ENCODE results near the gene TMEM60. TPM values are rescaled to one million over a fixed set of nuclear protein-coding genes. Genes with fewer than 3 reads are reported as not detected.
"Not testable (repeated sequence)": the region's sequence is repeated elsewhere in the genome, so short reads cannot be mapped to it uniquely, and the experiment has no call there.

TMEM60 gene
- total and polyA plus RNA-seq, 4 donors = 4.9 to 16.7 (median 9.8) TPM

DNA sequence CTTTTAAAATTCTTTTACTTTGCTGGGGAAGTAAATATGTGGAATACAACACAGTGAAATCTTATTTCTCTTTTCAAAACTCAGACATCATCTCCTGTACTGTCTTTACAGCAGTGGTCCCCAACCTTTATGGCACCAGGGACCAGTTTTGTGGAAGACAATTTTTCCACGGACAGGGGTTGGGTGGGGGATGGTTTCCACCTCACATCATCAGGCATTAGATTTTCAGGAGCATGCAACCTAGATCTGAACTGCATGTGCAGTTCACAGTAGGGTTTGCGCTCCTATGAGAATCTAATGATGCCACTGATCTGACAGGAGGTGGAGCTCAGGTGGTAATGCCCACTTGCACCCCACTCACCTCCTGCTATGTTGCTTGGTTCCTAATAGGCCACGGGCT is 12.2 kb downstream of the TMEM60 start:
- no peak for DNase-seq (ENCODE audit: low spot score)
- 95% methylated on average over 3 of the region's 3 CpGs for WGBS

DNA sequence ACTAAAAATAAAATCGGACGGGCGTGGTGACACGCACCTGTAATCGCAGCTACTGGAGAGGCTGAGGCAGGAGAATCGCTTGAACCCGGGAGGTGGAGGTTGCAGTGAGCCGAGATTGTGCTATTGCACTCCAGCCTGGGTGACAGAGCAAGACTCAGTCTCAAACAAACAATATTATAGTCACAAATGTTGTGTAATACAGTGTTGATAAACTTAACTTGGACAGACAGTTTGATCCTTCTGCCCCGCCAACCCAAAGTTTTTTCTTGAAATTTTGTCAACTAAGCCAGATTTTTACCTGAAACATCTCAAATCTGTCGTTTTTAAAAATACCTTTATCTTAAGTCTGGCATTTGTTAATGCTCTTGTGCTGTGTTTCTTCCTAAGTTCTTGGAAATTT is 13.8 kb downstream of the TMEM60 start:
- TF ChIP-seq RXRA (IDR thresholded peaks at IDR 0.05) = peak in 1 of 2 donors; percentile 9
- peak; percentile 36 to 66 for TF ChIP-seq HNF4A (conservative IDR thresholded peaks at IDR 0.05)

More for the DNA sequence above, 12.2 kb downstream of the TMEM60 start:
- Histone ChIP-seq H3K9ac (ENCODE audit: low read depth in 1 of 2, low read length in 2 of 2) (no peak overlapping the region), H3K36me3 (ENCODE audit: control insufficient read depth in 4 of 4, insufficient read depth in 3 of 4, low read depth in 1 of 4, low read length in 3 of 4) (no peaks in the 10 kb centered on the region), H3K9me3 (ENCODE audit: control insufficient read depth in 4 of 4, low read length in 3 of 4) (peaks cover 0 to 4% (median 0%) of the 10 kb centered on the region in 4 donors), H3K4me1 (ENCODE audit: control insufficient read depth in 4 of 4, insufficient read depth in 4 of 4, low read length in 3 of 4) (peaks cover 4 to 25% (median 10%) of the 10 kb centered on the region in 4 donors), H3K4me3 (ENCODE audit: low read depth in 1 of 3, low read length in 3 of 3) (no peak overlapping the region), H3K27ac (ENCODE audit: low read depth in 1 of 2, low read length in 2 of 2) (no peak overlapping the region), H3K27me3 (ENCODE audit: control insufficient read depth in 4 of 4, insufficient read depth in 4 of 4, low read length in 3 of 4) (no peaks in the 10 kb centered on the region)
- TF ChIP-seq RAD21 (IDR thresholded peaks at IDR 0.05) (no peak), GABPA (IDR thresholded peaks at IDR 0.05 in 1 of 2, conservative IDR thresholded peaks at IDR 0.05 in 1 of 2) (no peak), FOXA2 (IDR thresholded peaks at IDR 0.05) (no peak), JUND (IDR thresholded peaks at IDR 0.05) (no peak), EGR1 (IDR thresholded peaks at IDR 0.05; ENCODE audit: low read depth in 2 of 2) (no peak)

DNA sequence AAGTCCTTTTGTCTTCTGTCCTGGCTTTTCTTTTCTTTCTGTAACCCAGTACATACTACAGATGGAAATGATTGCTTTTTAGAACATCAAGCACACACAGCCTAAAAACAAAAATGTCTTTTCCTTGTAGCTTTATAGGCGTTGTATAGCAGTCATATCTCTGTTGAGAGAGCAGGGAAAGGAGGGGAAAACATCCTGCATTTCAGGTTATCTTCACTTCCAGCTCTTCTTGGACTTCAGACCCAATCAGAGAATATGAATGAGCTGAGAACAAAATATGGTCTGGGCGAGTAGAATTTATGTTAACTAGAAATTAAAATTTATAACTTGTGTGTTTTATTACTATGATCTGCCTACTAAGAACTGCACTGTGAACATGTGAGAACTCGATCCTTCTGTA is 14.7 kb downstream of the TMEM60 start:
- TF ChIP-seq NR2F2 (IDR thresholded peaks at IDR 0.05) (no peak), SP1 (IDR thresholded peaks at IDR 0.05) (no peak), RXRA (IDR thresholded peaks at IDR 0.05) (no peak), YY1 (IDR thresholded peaks at IDR 0.05) (no peak), FOXA2 (IDR thresholded peaks at IDR 0.05) (no peak), EGR1 (IDR thresholded peaks at IDR 0.05; ENCODE audit: low read depth in 2 of 2) (no peak), HNF4A (conservative IDR thresholded peaks at IDR 0.05) (no peak), TAF1 (conservative IDR thresholded peaks at IDR 0.05) (no peak), JUND (IDR thresholded peaks at IDR 0.05) (no peak), HNF4G (IDR thresholded peaks at IDR 0.05) (no peak)
- TF ChIP-seq, protein P1, sequence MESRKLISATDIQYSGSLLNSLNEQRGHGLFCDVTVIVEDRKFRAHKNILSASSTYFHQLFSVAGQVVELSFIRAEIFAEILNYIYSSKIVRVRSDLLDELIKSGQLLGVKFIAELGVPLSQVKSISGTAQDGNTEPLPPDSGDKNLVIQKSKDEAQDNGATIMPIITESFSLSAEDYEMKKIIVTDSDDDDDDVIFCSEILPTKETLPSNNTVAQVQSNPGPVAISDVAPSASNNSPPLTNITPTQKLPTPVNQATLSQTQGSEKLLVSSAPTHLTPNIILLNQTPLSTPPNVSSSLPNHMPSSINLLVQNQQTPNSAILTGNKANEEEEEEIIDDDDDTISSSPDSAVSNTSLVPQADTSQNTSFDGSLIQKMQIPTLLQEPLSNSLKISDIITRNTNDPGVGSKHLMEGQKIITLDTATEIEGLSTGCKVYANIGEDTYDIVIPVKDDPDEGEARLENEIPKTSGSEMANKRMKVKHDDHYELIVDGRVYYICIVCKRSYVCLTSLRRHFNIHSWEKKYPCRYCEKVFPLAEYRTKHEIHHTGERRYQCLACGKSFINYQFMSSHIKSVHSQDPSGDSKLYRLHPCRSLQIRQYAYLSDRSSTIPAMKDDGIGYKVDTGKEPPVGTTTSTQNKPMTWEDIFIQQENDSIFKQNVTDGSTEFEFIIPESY (IDR thresholded peaks at IDR 0.05) = no peak
- TF ChIP-seq, protein P2, sequence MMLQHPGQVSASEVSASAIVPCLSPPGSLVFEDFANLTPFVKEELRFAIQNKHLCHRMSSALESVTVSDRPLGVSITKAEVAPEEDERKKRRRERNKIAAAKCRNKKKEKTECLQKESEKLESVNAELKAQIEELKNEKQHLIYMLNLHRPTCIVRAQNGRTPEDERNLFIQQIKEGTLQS (IDR thresholded peaks at IDR 0.05) = no peak
- TF ChIP-seq, protein P3, sequence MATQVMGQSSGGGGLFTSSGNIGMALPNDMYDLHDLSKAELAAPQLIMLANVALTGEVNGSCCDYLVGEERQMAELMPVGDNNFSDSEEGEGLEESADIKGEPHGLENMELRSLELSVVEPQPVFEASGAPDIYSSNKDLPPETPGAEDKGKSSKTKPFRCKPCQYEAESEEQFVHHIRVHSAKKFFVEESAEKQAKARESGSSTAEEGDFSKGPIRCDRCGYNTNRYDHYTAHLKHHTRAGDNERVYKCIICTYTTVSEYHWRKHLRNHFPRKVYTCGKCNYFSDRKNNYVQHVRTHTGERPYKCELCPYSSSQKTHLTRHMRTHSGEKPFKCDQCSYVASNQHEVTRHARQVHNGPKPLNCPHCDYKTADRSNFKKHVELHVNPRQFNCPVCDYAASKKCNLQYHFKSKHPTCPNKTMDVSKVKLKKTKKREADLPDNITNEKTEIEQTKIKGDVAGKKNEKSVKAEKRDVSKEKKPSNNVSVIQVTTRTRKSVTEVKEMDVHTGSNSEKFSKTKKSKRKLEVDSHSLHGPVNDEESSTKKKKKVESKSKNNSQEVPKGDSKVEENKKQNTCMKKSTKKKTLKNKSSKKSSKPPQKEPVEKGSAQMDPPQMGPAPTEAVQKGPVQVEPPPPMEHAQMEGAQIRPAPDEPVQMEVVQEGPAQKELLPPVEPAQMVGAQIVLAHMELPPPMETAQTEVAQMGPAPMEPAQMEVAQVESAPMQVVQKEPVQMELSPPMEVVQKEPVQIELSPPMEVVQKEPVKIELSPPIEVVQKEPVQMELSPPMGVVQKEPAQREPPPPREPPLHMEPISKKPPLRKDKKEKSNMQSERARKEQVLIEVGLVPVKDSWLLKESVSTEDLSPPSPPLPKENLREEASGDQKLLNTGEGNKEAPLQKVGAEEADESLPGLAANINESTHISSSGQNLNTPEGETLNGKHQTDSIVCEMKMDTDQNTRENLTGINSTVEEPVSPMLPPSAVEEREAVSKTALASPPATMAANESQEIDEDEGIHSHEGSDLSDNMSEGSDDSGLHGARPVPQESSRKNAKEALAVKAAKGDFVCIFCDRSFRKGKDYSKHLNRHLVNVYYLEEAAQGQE (IDR thresholded peaks at IDR 0.05) = no peak
- TF ChIP-seq, protein P4, sequence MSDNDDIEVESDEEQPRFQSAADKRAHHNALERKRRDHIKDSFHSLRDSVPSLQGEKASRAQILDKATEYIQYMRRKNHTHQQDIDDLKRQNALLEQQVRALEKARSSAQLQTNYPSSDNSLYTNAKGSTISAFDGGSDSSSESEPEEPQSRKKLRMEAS (IDR thresholded peaks at IDR 0.05) = no peak
- TF ChIP-seq, protein P5, sequence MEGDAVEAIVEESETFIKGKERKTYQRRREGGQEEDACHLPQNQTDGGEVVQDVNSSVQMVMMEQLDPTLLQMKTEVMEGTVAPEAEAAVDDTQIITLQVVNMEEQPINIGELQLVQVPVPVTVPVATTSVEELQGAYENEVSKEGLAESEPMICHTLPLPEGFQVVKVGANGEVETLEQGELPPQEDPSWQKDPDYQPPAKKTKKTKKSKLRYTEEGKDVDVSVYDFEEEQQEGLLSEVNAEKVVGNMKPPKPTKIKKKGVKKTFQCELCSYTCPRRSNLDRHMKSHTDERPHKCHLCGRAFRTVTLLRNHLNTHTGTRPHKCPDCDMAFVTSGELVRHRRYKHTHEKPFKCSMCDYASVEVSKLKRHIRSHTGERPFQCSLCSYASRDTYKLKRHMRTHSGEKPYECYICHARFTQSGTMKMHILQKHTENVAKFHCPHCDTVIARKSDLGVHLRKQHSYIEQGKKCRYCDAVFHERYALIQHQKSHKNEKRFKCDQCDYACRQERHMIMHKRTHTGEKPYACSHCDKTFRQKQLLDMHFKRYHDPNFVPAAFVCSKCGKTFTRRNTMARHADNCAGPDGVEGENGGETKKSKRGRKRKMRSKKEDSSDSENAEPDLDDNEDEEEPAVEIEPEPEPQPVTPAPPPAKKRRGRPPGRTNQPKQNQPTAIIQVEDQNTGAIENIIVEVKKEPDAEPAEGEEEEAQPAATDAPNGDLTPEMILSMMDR (IDR thresholded peaks at IDR 0.05; ENCODE audit: low read depth, low read length, missing input control) = no peak
- H3K9ac ChIP-seq (ENCODE audit: low read depth in 1 of 2, low read length in 2 of 2) = peak overlapping the region in 1 of 2 donors; percentile 27
- DNase-seq (ENCODE audit: low spot score) = no peak
- H3K27me3 ChIP-seq (ENCODE audit: control insufficient read depth in 4 of 4, insufficient read depth in 4 of 4, low read length in 3 of 4) = no peaks in the 10 kb centered on the region
- peaks cover 4 to 25% (median 10%) of the 10 kb centered on the region in 4 donors for H3K4me1 ChIP-seq (ENCODE audit: control insufficient read depth in 4 of 4, insufficient read depth in 4 of 4, low read length in 3 of 4)
- WGBS = 79% methylated on average over 3 of the region's 3 CpGs
- H3K9me3 ChIP-seq (ENCODE audit: control insufficient read depth in 4 of 4, low read length in 3 of 4) = peaks cover 0 to 4% (median 0%) of the 10 kb centered on the region in 4 donors
- H3K27ac ChIP-seq (ENCODE audit: low read depth in 1 of 2, low read length in 2 of 2) = peak overlapping the region in 1 of 2 donors; percentile 12
- H3K4me3 ChIP-seq (ENCODE audit: low read depth in 1 of 3, low read length in 3 of 3) = no peak overlapping the region
- peaks cover 0 to 7% (median 5%) of the 10 kb centered on the region in 4 donors for H3K36me3 ChIP-seq (ENCODE audit: control insufficient read depth in 4 of 4, insufficient read depth in 3 of 4, low read depth in 1 of 4, low read length in 3 of 4)

More for the DNA sequence above, 13.8 kb downstream of the TMEM60 start:
- H3K4me1 ChIP-seq (ENCODE audit: control insufficient read depth in 4 of 4, insufficient read depth in 4 of 4, low read length in 3 of 4) = peaks cover 4 to 25% (median 10%) of the 10 kb centered on the region in 4 donors
- peak overlapping the region; percentile 39 to 50 for H3K27ac ChIP-seq (ENCODE audit: low read depth in 1 of 2, low read length in 2 of 2)
- not testable (repeated sequence) for DNase-seq (ENCODE audit: low spot score); H3K27me3 ChIP-seq (ENCODE audit: control insufficient read depth in 4 of 4, insufficient read depth in 4 of 4, low read length in 3 of 4); H3K4me3 ChIP-seq (ENCODE audit: low read depth in 1 of 3, low read length in 3 of 3); H3K36me3 ChIP-seq (ENCODE audit: control insufficient read depth in 4 of 4, insufficient read depth in 3 of 4, low read depth in 1 of 4, low read length in 3 of 4); H3K9me3 ChIP-seq (ENCODE audit: control insufficient read depth in 4 of 4, low read length in 3 of 4)
- H3K9ac ChIP-seq (ENCODE audit: low read depth in 1 of 2, low read length in 2 of 2) = peak overlapping the region in 1 of 2 donors; percentile 59
- WGBS = 64% methylated on average over 10 of the region's 10 CpGs
